ENCODE data around the gene YAP1.

YAP1 gene

GRCh38 chr11:102073253-102073652 is 37.0 kb upstream of the YAP1 start:
- no peak overlapping the region for H3K4me3 ChIP-seq (ENCODE audit: low read depth, low read length)
- DNase-seq (ENCODE audit: low read depth), result no peak
- no peak for TF ChIP-seq CTCF (IDR thresholded peaks at IDR 0.05; ENCODE audit: control insufficient read depth, extremely low read depth, insufficient read depth)

- no peak for DNase-seq (ENCODE audit: low read depth)
- no peak for TF ChIP-seq CTCF (IDR thresholded peaks at IDR 0.05; ENCODE audit: control insufficient read depth, extremely low read depth, insufficient read depth)
- H3K4me3 ChIP-seq (ENCODE audit: low read depth, low read length), result no peak overlapping the region
These were observed 30.6 kb upstream of the YAP1 start for GRCh38 chr11:102079625-102080024.

GRCh38 chr11:102081313-102081712 is 28.9 kb upstream of the YAP1 start:
- no peak for TF ChIP-seq CTCF (IDR thresholded peaks at IDR 0.05; ENCODE audit: control insufficient read depth, extremely low read depth, insufficient read depth)
- DNase-seq (ENCODE audit: low read depth), result no peak
- H3K4me3 ChIP-seq (ENCODE audit: low read depth, low read length), result no peak overlapping the region

DNA sequence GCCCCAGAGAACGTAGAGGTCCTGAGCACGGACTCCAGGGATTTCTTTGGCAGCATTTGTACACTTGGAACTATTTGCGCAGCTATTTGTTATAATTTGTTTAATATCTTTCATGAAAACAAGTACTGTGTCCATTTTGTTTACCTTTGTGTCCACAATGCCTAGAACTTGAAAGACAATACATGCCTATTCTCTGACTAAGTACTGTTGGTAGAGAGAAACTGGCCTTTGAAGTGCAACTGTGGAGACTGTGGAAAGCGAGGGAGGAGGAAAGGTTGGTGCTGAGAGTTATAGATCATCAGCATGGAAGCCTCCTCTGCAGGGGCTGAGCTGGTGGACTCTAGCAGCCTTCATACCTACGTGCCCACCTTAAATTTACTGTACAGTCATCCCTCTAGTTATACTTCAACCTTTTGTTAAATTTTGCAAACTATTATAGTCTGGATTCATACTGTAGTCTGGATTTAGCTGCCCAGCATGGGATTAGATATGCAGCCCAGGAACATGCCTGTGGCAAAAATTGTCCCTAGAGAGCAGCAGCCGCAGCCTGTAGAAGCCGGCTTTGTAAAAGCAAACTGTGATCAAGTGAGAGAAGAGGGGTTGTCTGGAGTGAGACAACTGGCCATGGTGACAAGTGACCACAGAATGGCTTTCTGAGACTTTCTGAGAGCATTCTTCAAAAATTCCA is 24.2 kb upstream of the YAP1 start:
- TF ChIP-seq CTCF (IDR thresholded peaks at IDR 0.05; ENCODE audit: control insufficient read depth, extremely low read depth, insufficient read depth), result no peak
- no peak for DNase-seq (ENCODE audit: low read depth)
- no peak overlapping the region for H3K4me3 ChIP-seq (ENCODE audit: low read depth, low read length)

DNA sequence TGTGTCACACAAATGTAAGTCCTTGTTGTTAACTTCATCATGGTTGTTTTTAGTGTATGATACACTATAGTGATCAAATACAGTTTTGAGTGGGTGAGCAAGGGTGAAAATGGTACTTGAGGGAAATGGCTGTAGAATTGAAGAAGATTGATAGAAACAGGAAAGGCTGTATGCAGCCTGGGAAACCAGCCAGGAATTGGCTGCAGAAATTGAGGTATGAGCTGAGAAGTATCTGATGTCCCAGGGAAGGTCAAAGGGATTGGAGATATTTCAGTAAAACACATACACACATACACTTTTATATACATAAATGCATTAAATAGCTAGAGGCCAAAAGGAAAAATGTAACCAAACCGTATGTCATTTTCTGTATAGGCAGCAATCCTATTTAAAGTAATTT is 13.1 kb upstream of the YAP1 start:
- no peak overlapping the region for H3K4me3 ChIP-seq (ENCODE audit: low read depth, low read length)
- no peak for DNase-seq (ENCODE audit: low read depth)
- no peak for TF ChIP-seq CTCF (IDR thresholded peaks at IDR 0.05; ENCODE audit: control insufficient read depth, extremely low read depth, insufficient read depth)

DNA sequence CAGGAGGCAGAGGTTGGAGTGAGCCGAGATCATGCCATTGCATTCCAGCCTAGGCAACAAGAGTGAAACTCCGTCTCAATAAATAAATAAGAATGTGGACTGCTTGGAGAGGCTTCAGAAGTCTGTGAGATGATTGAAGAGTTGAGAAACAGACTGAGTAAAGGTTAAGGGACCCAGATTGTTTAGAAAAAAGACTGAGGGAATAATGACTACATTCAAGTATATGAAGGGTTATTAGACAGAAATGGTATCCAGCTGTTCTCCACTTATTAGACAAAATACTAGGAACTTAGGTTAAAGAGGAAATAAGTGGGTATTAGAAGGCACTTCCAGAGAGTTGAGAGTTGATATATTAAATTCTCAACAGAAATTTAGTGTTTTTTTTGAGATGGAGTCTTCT is 10.5 kb upstream of the YAP1 start:
- no peak overlapping the region for H3K4me3 ChIP-seq (ENCODE audit: low read depth, low read length)
- DNase-seq (ENCODE audit: low read depth), result no peak
- TF ChIP-seq CTCF (IDR thresholded peaks at IDR 0.05; ENCODE audit: control insufficient read depth, extremely low read depth, insufficient read depth), result no peak

Measured in LNCaP clone FGC (cell line).